Ovary (tissue), 9 donors: Measurements from ENCODE around the gene MEN1. TPM values are rescaled to one million over a fixed set of nuclear protein-coding genes. Genes with fewer than 3 reads are reported as not detected.

Experiments used
- DNase-seq, 5 donors: peaks; one replicate each; pipeline ENCODE4 v3.0.0-alpha.2; 2019 to 2020
- H3K27ac ChIP-seq, 2 donors: fragments of 200-600 bp; one replicate each; pipeline versions ENCODE4 v1.5.1 to v1.8.0; 2019 to 2022
- H3K27me3 ChIP-seq: fragments of 200-600 bp; one replicate; pipeline ENCODE4 v1.8.0; 2022
- H3K36me3 ChIP-seq: fragments of 200-600 bp; sonication (generic); one replicate; pipeline ENCODE4 v1.5.1; 2019
- H3K4me1 ChIP-seq: one replicate; pipeline ENCODE4 v1.8.1; 2013; ENCODE audit warnings: mild to moderate bottlenecking, moderate library complexity; ENCODE audit not compliant: insufficient read depth
- H3K4me3 ChIP-seq: fragments of 200-600 bp; sonication (generic); one replicate; pipeline ENCODE4 v1.5.1; 2017
- H3K9me3 ChIP-seq, 2 donors: fragments of 200-600 bp in 1 of 2; sonication (generic) in 1 of 2; one replicate each; pipeline versions ENCODE4 v1.5.1 to v1.8.1; 2013 to 2019; ENCODE audit warnings: mild to moderate bottlenecking in 1 of 2, moderate library complexity in 1 of 2
- EP300 ChIP-seq: sonication (generic); formaldehyde crosslinking; IDR thresholded peaks from one replicate; pipeline ENCODE4 v1.6.1; 2017; ENCODE audit warnings: antibody characterized with exemption
- POLR2A ChIP-seq: fragments of 450-650 bp; IDR thresholded peaks from one replicate; pipeline ENCODE4 v1.6.1; 2017; ENCODE audit warnings: antibody characterized with exemption, mild to moderate bottlenecking, moderate library complexity
- WGBS, 3 donors: extraction: QIAGEN DNeasy Blood & Tissue Kit in 1 of 3; methylation state at CpG; one replicate each; pipeline versions ENCODE4 v1.1.5 to v1.1.7; 2013 to 2017; 5-methylcytosine and 5-hydroxymethylcytosine counted together
- intact Hi-C, 4 donors: fragments of 100-400 bp; cut with DNase I; formaldehyde crosslinking; loops; one replicate each; pipeline versions ENCODE4 v1.11.0 to v1.15.1; 2022 to 2023
- polyA plus RNA-seq, 2 donors: library from polyadenylated mRNA; stranded (reverse); fragments of 200-250 nt in 1 of 2; fragments of 350-450 nt in 1 of 2; fragmentation: Illumina TruSeq in 1 of 2; extraction: RNeasy Lipid Tissue Mini Kit (QIAGEN cat#74804) in 1 of 2; gene quantifications; one replicate each; pipeline ENCODE4 v1.2.3, GENCODE V29; 2013 to 2014
- total RNA-seq, 7 donors: library from RNA; depleted of rRNA in 2 of 7; stranded (reverse); fragments of >200 nt in 2 of 7; fragmentation: NEBNext Ultra II Directional in 3 of 7; extraction: Animal tissue kit (Norgen Biotek cat#: 25700) in 3 of 7; gene quantifications; one replicate each; pipeline versions ENCODE4 v1.1.0 to v1.2.4, GENCODE V29; 2016 to 2023
- TF ChIP-seq, protein P1 (sequence below), 3 donors: fragments of 450-650 bp in 2 of 3; fragments of 200-600 bp in 1 of 3; IDR thresholded peaks; one replicate each; pipeline versions ENCODE4 v1.5.1 to v1.8.0; 2016 to 2022; ENCODE audit warnings: antibody characterized with exemption in 3 of 3, mild to moderate bottlenecking in 1 of 3
- donor health status: DM: no; HTN: no; CAD: no; lungs with moderate emphysema.
- donor health status: DM: no; HTN: no; CAD: no.
- donor health status: Bipolar disorder and iron deficiency.
- donor health status: DM: yes; HTN: yes; CAD: no.
- donor health status: DM: no; HTN: no; CAD: no.
- donor health status: DM: yes; HTN: yes; CAD: no.

Gene MEN1
- total and polyA plus RNA-seq, 9 donors, result 14.4 to 28.6 (median 21.2) TPM

DNA sequence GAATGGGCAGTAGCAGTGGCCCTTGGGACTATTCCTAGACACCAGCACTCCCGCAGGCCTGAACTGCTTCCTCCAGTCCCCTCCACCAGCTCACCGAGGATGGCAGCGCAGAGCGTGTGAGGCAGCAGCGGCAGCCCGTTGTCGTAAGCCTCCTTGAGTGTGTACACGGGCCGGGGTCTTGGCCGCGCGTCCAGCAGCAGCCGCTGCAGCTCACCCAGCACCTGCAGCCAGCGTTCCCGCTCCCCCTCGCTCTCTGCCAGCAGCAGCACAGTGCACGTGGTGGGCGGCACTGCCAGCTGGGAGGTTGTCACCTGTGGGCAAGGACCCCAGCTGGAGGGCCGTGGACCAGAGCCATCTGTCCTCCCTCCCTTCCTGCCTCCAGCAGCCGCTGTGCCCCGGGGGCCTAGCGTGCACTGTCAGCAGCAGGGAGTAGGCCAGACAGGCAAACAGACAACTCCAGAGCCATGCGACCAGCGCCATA, 21.1 kb upstream of the MEN1 start:
- intact Hi-C loops, result no loop called here
- Histone ChIP-seq H3K27me3 (no peaks in the 10 kb centered on the region), H3K27ac (no peak overlapping the region), H3K4me1 (no peaks in the 10 kb centered on the region), H3K4me3 (no peak overlapping the region), H3K9me3 (no peaks in the 10 kb centered on the region), H3K36me3 (no peaks in the 10 kb centered on the region)
- DNase-seq, result no peak
- no peak for TF ChIP-seq POLR2A
- TF ChIP-seq EP300, result no peak
- TF ChIP-seq, protein P1, sequence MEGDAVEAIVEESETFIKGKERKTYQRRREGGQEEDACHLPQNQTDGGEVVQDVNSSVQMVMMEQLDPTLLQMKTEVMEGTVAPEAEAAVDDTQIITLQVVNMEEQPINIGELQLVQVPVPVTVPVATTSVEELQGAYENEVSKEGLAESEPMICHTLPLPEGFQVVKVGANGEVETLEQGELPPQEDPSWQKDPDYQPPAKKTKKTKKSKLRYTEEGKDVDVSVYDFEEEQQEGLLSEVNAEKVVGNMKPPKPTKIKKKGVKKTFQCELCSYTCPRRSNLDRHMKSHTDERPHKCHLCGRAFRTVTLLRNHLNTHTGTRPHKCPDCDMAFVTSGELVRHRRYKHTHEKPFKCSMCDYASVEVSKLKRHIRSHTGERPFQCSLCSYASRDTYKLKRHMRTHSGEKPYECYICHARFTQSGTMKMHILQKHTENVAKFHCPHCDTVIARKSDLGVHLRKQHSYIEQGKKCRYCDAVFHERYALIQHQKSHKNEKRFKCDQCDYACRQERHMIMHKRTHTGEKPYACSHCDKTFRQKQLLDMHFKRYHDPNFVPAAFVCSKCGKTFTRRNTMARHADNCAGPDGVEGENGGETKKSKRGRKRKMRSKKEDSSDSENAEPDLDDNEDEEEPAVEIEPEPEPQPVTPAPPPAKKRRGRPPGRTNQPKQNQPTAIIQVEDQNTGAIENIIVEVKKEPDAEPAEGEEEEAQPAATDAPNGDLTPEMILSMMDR (IDR thresholded peaks at IDR 0.05), result no peak
- WGBS, 3 donors, result 82 to 87% (median 83%) methylated on average over 24 of the region's 24 CpGs

DNA sequence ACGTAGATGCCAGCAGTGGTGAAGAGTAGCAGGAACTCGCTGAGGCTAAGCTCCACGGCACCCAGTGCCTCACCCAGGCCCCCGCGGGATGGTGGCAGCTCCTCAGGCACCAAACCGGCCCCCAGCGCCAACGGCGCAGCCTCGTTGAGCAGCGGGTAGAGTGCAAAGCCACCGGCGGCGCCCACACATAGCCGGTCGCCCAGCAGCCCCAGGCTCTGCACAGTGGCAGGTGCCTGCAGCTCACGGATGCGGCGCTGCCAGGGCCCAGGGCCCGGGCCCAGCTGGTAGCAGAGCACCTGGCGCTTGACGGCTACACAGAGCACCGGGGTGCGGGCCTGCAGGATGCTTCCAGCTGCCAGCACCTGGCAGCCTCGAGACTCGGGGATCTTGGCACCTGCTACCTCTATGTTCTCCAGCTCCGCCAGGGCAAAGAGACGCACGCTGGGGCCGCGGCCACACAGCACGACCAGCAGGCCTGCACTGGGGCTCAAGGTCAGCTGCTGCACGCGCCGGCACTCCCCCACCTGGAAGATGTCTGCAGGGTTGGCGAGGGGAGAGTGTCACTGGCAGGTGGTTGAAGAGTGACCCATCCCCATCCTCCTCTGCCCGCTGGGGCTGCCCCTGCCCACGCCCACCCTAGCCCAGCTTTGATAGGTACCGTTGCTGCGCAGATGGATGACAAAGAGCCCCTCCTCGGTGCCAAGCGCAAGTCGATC, 19.3 kb upstream of the MEN1 start:
- intact Hi-C loops, result no loop called here
- Histone ChIP-seq H3K27ac (no peak overlapping the region), H3K36me3 (no peaks in the 10 kb centered on the region), H3K4me1 (no peaks in the 10 kb centered on the region), H3K4me3 (no peak overlapping the region), H3K9me3 (no peaks in the 10 kb centered on the region), H3K27me3 (no peaks in the 10 kb centered on the region)
- 80 to 84% (median 80%) methylated on average over 33 to 43 of the region's 43 CpGs for WGBS, 3 donors
- DNase-seq, result no peak
- TF ChIP-seq, protein P1 (IDR thresholded peaks at IDR 0.05), result no peak
- TF ChIP-seq POLR2A, result no peak
- TF ChIP-seq EP300, result no peak

- Histone ChIP-seq H3K4me1 (no peaks in the 10 kb centered on the region), H3K4me3 (no peak overlapping the region), H3K27ac (no peak overlapping the region), H3K36me3 (no peaks in the 10 kb centered on the region), H3K9me3 (no peaks in the 10 kb centered on the region), H3K27me3 (no peaks in the 10 kb centered on the region)
- 85 to 95% (median 91%) methylated on average over 22 of the region's 22 CpGs for WGBS, 3 donors
- TF ChIP-seq POLR2A, result no peak
- no peak for TF ChIP-seq EP300
- TF ChIP-seq, protein P1 (IDR thresholded peaks at IDR 0.05), result no peak
- intact Hi-C loops, result no loop called here
- DNase-seq, result no peak
These were observed 17.1 kb upstream of the MEN1 start for GRCh38 chr11:64827451-64827839.

DNA sequence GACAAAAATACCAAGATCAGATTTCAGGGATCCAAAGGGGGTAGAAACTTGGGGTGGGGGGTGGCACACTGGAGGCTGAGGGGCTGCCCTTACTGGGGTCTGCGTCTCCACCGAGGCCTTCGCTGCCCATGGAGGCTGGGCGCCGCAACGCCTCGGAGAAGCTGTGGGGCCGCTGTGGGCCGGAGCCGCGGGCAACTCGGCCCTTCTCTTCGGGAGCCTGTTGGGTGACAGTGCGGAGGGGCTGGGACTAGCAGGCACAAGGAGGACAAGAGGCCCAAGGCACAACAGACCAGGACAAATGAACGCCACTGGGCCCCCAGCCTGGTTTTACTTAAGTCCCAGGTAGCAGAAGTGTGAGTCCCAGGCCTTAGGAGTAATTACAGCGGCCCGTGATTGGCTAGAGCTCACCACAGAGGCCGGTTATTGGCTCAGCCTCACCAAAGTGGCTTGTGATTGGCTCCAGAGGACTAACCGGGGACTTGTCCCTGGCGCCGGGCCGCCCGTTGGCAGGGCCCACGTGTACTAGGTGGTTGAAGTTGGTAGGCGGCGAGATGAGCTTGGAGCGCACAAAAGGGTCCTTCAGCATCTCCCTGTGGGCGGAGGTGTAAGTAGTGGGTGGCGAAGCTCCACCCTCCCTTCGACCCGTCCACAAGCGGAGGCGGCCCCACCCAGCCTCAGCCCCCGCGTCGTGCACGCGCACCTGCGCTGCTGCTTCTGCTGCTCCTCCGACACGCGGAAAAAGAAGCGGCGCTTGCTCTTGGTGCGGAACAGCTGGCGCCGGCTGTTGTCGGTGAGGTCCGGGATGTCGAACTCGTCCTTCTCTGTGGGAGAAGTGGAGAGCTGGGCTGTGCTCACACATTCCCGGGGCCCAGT, 16.5 kb upstream of the MEN1 start:
- WGBS, 3 donors, result 76 to 87% (median 85%) methylated on average over 52 of the region's 52 CpGs
- no peaks in the 10 kb centered on the region for H3K4me1 ChIP-seq
- no peak for TF ChIP-seq POLR2A
- no peak for TF ChIP-seq EP300
- TF ChIP-seq, protein P1 (IDR thresholded peaks at IDR 0.05), result no peak
- H3K9me3 ChIP-seq, result no peaks in the 10 kb centered on the region
- no peak for DNase-seq
- H3K27me3 ChIP-seq, result no peaks in the 10 kb centered on the region
- intact Hi-C loops, result no loop called here
- H3K4me3 ChIP-seq, result no peak overlapping the region
- no peaks in the 10 kb centered on the region for H3K36me3 ChIP-seq
- no peak overlapping the region for H3K27ac ChIP-seq
